Measurements from ENCODE around the gene ZFAND6.

Gene ZFAND6

DNA sequence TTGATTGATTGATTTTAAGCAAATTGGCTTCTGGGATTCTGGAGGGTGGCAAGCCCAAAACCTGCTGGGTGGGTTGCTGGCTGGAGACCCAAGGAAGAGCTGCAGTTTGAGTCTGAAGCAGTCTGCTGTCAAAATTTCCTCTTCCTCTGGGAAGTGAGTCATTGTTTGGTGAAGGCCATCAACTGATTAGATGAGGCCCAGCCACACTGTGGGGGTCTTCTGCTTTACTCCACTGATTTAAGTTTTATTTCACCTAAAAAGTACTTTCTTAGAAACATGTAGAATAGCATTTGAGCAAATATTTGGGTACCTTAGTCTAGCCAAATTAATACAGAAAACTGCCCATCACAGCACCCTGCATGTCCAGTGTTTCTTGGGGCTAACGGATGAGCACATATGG, 127.1 kb downstream of the ZFAND6 start:
- no peak for DNase-seq

All from anterior cingulate cortex (tissue), 58 donors.